ENCODE measurements around the gene SSBP3.

Gene SSBP3

DNA sequence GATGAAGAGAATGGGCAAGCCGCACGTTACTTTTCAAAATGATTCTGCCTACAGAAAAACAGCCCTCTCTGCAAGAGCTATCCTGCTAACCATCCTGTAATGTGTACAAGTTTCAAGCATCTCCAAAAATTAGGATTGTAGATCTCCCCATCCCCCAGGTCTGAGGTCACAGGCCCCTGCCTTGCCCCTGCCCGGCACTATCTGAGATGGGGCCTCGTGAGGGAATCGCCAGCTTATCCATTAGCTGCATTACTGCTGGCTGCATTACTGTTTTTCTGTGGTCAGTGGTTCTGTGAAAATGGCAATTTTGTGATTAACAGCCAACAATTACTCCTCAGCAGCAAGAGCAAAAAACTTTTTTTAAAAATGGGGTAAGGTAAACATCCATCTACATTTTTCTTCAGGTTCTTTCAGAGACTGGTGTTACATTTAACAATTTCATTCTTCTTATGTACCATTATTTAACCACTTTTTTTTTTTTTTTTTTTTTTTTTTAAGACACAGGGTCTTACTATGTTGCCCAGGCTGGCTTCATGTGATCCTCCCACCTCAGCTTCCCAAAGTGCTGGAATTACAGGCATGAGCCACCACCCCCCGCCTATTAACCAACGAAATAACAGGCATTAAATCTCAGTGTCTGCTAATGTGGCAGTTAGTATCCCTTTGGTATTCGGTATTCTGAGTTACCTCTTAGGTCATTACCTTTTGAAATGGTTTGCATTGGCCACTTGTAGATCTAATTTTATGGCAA is 122.4 kb downstream of the SSBP3 start:
- no peak for DNase-seq (ENCODE audit: low read depth)

- no peak for DNase-seq (ENCODE audit: low read depth)
These were observed 123.9 kb downstream of the SSBP3 start for GRCh38 chr1:54282101-54282847.

DNA sequence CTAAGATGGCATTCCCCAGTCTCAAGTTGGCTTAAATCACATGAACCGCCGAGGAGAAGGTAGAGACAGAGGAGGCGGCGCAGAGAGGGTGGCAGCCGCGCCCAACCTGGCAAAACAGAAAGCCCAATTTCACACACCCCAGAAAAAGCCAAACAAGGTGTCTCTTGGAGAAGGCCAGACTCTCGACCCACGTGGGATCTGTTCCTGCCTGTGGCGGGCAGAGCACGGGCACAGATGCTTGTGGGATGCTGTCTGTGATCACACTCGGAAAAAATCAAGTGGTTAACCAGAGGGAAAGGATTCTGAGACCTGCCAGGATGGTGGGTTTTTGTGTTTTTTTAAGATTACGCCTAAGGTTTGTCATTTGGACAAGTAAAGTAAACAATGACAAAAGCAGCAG is 125.5 kb downstream of the SSBP3 start:
- no peak for DNase-seq (ENCODE audit: low read depth)

GRCh38 chr1:54279457-54279856 is 126.7 kb downstream of the SSBP3 start:
- DNase-seq (ENCODE audit: low read depth), result no peak

GRCh38 chr1:54278941-54279422 is 127.2 kb downstream of the SSBP3 start:
- no peak for DNase-seq (ENCODE audit: low read depth)

GRCh38 chr1:54277451-54278341 is 128.5 kb downstream of the SSBP3 start:
- DNase-seq (ENCODE audit: low read depth), result no peak

DNA sequence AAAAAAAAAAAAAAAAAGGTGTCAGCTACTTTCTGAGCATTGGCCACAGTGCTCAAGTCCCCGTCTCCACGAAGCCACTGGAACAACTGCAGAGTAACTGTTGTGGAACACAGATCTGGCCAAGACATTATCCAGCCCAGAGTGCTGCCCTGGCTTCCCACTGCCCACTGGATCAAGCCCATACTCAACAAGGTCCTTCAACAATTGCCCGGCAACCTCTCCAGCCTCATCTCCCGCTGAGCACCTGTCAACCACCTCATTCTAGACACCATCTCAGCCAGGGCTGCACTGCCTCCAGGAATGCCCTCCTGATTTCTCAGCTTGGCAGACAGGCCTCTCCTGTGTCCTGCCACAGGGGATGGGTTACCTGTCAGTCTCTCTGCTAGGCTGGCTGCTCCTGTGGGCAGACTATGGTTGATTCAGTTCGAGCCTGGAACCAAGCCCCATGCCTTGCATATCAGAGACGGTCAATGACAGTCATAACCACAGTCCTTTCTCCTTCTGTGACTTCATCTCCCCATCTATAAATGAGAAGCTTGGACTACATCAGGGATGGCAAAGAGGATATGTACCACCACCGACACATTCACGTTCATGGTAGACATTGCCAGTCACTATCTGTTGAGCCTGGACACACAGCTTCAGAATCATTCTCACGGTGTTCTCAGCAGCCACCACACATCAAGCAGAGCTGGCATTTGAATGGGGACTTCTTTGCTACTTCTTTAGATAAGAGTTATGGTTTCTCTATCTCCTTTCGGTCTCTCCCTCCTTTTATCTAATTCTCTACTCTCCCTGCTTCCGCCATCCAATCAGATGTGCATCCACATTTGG is 129.4 kb downstream of the SSBP3 start:
- DNase-seq (ENCODE audit: low read depth), result no peak

DNA sequence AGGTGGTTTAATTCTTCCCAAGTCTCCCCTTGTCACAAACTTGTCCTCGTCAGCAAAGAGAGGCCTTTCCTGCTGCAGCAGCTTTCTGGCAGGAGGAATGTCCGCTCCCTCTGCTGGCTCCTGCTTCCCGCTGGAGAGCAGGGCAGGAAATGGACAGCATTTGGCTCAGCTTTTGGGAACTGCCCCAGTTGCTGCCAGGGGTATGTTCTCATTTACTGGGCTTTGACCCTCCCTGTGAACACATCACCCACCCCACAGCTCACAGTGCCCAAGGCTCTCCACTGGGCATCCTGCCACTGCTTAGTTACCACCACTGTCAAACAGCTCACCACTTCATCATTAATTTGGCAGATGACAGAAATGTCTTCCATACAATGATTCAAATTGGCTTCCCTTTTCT is 130.8 kb downstream of the SSBP3 start:
- DNase-seq (ENCODE audit: low read depth), result no peak

- DNase-seq (ENCODE audit: low read depth), result no peak
These were observed 131.3 kb downstream of the SSBP3 start for GRCh38 chr1:54274881-54275280.

DNA sequence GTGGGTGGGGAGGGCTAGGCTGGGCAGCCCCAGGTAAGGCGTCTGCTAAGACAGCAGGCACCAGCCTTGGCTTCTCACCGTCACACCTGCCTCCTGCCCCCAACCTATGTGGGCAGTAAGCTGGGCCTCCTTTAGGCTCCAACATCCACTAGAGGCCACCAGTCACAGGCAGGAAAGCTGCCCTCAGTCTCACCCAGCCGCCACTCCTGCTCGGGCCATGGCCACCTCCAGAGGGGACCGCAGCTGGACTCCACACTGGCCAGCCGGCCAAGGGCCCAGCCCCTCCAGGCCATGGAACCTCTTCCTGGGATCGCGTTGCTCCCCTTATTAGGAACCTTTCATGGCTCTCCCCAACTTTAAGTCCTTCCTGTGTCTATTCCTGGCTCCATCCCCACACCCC is 131.7 kb downstream of the SSBP3 start:
- no peak for DNase-seq (ENCODE audit: low read depth)

GRCh38 chr1:54273795-54274163 is 132.4 kb downstream of the SSBP3 start:
- no peak for DNase-seq (ENCODE audit: low read depth)

- no peak for DNase-seq (ENCODE audit: low read depth)
These were observed 133.0 kb downstream of the SSBP3 start for GRCh38 chr1:54273092-54273794.

- DNase-seq (ENCODE audit: low read depth), result no peak
These were observed 133.5 kb downstream of the SSBP3 start for GRCh38 chr1:54272772-54273091.

GRCh38 chr1:54272134-54272533 is 134.1 kb downstream of the SSBP3 start:
- no peak for DNase-seq (ENCODE audit: low read depth)

DNA sequence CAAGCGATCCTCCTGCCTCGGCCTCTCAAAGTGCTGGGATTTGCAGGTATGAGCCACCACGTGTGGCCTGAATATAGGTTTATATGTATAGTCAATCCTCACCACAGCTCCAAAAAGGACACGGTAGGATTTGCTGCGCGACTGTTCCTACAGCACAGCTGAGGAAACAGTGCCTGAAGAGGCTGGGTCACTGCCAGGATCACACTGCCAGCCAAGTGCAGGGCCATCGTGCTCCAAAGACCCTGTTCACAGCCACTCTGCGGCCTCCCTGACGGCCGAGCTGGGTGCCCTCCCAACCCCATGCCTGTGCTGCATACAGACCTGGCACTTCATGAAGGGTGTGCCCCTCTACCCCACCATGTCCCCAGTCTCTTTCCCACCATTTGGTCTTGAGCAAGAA is 134.9 kb downstream of the SSBP3 start:
- no peak for DNase-seq (ENCODE audit: low read depth)

- no peak for DNase-seq (ENCODE audit: low read depth)
These were observed 135.7 kb downstream of the SSBP3 start for GRCh38 chr1:54270543-54270942.

DNA sequence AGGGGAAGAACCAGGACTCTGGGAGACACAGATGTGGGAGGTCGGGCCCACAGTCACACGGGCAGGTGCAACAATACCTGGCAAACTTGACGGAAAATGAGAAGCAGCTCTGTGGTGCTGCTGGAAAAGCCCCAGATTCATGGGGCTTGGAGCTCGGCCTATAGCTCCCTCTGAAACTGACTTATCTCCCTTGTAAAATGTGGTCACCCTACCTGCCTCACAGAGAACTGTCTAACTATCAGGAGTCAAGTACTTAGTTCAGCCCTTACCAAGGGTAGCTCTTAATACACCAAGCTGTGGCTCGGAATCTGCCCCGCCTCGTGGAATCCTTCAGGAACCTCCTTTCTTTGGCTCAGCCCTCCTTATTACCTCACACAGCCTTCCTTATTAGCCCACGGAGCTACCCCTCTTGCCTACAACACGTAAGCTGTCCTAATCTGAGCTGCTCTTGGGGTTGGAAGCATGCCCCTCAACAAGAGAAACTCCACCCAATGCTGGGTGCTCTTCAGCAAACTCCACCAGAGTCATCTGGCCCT is 137.4 kb downstream of the SSBP3 start:
- DNase-seq (ENCODE audit: low read depth), result no peak

DNA sequence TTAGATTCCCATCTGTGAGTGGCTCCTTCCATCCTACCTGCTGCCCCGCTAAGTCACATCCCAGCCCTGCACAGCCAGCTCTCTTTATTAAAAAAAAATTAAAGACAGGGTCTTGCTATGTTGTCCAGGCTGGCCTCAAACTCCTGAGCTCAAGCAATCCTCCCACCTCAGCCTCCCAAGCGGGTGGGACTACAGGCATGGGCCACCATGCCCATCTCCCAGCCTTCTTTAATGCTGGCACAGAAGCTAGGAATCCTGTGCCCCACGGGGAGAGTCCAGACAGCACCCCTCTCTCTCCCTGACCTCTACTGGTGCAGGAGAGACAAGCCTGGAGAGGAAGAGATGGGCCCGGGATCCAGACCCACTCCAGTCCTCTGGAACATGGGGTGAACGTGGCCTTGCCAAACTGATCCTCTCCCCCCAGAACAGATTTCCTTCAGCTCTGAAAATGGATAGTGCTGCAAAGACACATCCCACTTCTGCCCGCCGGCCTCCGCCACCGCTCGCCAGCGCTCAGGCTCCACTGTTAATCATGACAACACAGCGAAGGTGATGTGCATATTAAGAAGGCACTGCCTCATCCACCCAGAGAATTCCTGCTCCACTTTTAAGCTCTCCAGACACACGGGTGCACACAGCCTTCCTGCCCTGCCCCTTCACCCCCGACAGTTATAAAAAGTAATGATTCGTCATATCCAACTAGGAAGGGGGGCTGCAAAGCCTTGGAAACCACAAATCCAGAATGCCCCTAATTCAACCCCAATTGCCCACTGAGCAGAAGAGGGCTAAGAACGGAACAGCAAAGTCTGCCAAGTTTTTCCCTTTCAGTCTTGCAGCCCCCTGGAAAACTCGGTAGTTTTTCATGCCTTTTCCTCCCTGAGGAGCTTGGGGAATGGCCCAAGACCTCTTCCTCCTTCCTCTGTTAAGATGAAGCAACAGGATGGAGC is 138.1 kb downstream of the SSBP3 start:
- no peak for DNase-seq (ENCODE audit: low read depth)

GRCh38 chr1:54266908-54267307 is 139.3 kb downstream of the SSBP3 start:
- no peak for DNase-seq (ENCODE audit: low read depth)

DNA sequence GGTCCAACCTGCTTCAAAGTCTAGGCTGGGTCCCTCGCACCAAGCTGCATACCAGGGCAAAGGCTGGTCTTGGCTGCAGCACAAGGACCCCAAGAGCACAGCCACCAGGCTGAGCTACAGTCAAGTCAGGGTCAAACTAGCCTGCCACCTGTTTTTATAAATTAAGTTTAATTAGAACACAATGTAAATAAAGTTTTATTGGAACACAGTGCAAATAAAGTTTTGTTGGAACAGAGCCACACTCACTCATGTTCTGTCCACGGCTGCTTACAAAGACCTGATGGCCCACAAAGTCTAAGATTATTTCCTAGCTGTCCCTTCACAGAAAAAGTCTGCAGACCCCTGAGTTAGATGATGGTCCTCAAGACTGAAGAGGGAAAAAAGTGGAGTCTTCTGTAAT is 140.0 kb downstream of the SSBP3 start:
- DNase-seq (ENCODE audit: low read depth), result no peak

All from activated T-cell treated with anti-CD3 and anti-CD28 coated beads for 24 hours (primary cell).